Glutamatergic neuron (in vitro differentiated cells): ENCODE measurements around the gene ZNF862. TPM values are rescaled to one million over a fixed set of nuclear protein-coding genes. Genes with fewer than 3 reads are reported as not detected.

Experiments used
- DNase-seq: peaks from one replicate; pipeline ENCODE4 v3.0.0; 2022
- H3K27ac Mint-ChIP-seq: one replicate; pipeline ENCODE4 v1.8.0; 2020; ENCODE audit warnings: mild to moderate bottlenecking, mixed read lengths, inconsistent platforms; ENCODE audit not compliant: unreplicated experiment
- H3K27me3 Mint-ChIP-seq: one replicate; pipeline ENCODE4 v1.8.0; 2020; ENCODE audit warnings: mild to moderate bottlenecking, moderate library complexity, mixed read lengths, inconsistent platforms; ENCODE audit not compliant: unreplicated experiment
- H3K36me3 Mint-ChIP-seq: one replicate; pipeline ENCODE4 v1.8.0; 2020; ENCODE audit warnings: mild to moderate bottlenecking, mixed read lengths, inconsistent platforms; ENCODE audit not compliant: unreplicated experiment
- H3K4me1 Mint-ChIP-seq: one replicate; pipeline ENCODE4 v1.8.0; 2020; ENCODE audit warnings: mild to moderate bottlenecking, low read depth, mixed read lengths, inconsistent platforms; ENCODE audit not compliant: unreplicated experiment
- H3K4me3 Mint-ChIP-seq: one replicate; pipeline ENCODE4 v1.8.0; 2020; ENCODE audit warnings: mild to moderate bottlenecking, mixed read lengths, inconsistent platforms; ENCODE audit not compliant: unreplicated experiment
- H3K9me3 Mint-ChIP-seq: one replicate; pipeline ENCODE4 v1.8.0; 2020; ENCODE audit warnings: mild to moderate bottlenecking, moderate library complexity, mixed read lengths, inconsistent platforms; ENCODE audit not compliant: unreplicated experiment
- CTCF ChIP-seq: fragments of 200-600 bp; sonication (generic); IDR thresholded peaks from one replicate; pipeline ENCODE4 v1.5.0; 2021; ENCODE audit not compliant: partially characterized antibody, unreplicated experiment
- total RNA-seq: library from RNA; stranded (reverse); fragmentation: NEBNext Ultra II Directional; extraction: Animal tissue kit (Norgen Biotek cat#: 25700); gene quantifications from one replicate; pipeline ENCODE4 v1.2.1, GENCODE V29; 2021; ENCODE audit not compliant: unreplicated experiment

ZNF862 gene
- total RNA-seq, 1 donor from 2014 or later: 12.9 TPM

DNA sequence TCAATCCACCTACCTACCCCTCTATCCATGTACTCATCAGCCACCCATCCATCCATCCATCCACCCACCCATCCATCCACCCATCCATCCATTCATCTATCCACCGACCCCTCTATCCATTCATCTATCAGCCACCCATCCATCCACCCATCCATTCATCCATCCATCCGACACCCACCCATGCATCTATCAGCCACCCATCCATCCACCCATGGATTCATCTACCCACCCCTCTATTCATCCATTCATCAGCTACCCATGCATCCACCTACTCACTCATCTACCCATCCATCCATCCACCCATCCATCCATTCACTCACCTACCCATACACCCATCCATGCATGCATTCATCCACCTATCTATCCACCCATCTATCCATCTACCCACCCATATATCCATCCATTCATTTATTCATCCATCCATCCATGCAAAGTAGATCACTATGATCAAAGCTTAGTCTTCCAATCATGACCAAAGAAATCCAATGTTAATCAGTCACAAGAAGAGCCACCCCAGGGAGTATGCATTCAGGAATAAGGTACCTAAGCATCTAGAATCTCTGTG is 37.1 kb upstream of the ZNF862 start:
- TF ChIP-seq CTCF: no peak
- peaks cover 5% of the 10 kb centered on the region for H3K27me3 Mint-ChIP-seq
- H3K36me3 Mint-ChIP-seq: no peaks in the 10 kb centered on the region
- H3K4me3 Mint-ChIP-seq: no peak overlapping the region
- peaks cover 4% of the 10 kb centered on the region for H3K9me3 Mint-ChIP-seq
- no peak overlapping the region for H3K27ac Mint-ChIP-seq
- peaks cover 3% of the 10 kb centered on the region for H3K4me1 Mint-ChIP-seq
- DNase-seq: no peak

DNA sequence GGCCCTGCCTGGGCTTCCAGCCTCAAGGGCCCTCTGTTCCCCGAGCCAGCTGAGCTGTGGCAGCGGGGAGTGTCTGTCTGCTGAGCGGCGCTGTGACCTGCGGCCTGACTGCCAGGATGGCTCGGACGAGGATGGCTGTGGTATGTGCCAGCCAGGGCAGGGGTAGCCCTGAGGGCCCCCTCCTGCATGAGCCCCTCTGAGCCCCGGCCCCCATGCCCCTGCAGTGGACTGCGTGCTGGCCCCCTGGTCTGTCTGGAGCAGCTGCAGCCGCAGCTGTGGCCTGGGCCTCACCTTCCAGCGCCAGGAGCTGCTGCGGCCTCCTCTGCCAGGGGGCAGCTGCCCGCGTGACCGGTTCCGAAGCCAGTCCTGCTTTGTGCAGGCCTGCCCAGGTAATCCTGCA is 36.4 kb upstream of the ZNF862 start:
- no peak for DNase-seq
- Mint-ChIP-seq H3K27ac (no peak overlapping the region), H3K9me3 (peaks cover 4% of the 10 kb centered on the region), H3K27me3 (peaks cover 5% of the 10 kb centered on the region), H3K4me1 (peaks cover 3% of the 10 kb centered on the region), H3K36me3 (no peaks in the 10 kb centered on the region), H3K4me3 (no peak overlapping the region)
- TF ChIP-seq CTCF: no peak

DNA sequence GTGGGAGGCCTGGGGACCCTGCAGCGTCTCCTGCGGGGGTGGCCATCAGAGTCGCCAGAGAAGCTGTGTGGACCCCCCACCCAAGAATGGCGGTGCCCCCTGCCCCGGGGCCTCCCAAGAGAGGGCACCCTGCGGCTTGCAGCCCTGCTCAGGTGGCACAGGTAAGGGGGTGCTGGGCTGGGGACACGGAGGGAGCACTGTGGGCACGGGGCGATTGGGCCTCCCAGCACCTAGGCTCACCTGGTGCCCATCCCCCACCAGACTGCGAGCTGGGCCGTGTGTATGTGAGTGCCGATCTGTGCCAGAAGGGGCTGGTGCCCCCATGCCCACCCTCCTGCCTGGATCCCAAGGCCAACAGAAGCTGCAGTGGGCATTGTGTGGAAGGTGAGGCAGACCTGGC is 35.2 kb upstream of the ZNF862 start:
- Mint-ChIP-seq H3K9me3 (peaks cover 7% of the 10 kb centered on the region), H3K4me3 (no peak overlapping the region), H3K4me1 (peaks cover 3% of the 10 kb centered on the region), H3K36me3 (no peaks in the 10 kb centered on the region), H3K27me3 (peaks cover 6% of the 10 kb centered on the region), H3K27ac (no peak overlapping the region)
- DNase-seq: no peak
- TF ChIP-seq CTCF: no peak

DNA sequence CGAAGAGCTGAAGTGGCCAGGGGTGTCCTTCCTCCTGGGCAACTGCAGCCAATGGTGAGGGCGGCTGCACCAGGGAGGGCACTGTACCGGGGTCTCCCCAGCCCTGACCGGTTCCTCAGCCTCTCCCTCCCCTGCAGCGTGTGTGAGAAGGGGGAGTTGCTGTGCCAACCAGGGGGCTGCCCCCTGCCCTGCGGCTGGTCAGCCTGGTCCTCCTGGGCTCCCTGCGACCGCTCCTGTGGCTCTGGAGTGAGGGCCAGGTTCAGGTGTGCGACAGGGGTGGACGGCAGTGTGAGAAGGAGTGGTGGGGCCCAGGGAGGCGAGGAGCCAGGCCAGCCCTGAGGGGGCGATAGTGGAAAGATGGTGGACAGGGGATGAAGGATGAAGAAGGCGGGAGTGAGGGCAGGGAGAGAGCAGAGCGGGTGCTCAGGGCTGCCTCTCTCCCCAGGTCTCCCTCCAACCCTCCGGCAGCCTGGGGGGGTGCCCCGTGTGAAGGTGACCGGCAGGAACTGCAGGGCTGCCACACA is 34.6 kb upstream of the ZNF862 start:
- peaks cover 7% of the 10 kb centered on the region for H3K9me3 Mint-ChIP-seq
- DNase-seq: no peak
- H3K36me3 Mint-ChIP-seq: no peaks in the 10 kb centered on the region
- TF ChIP-seq CTCF: no peak
- no peak overlapping the region for H3K4me3 Mint-ChIP-seq
- peaks cover 3% of the 10 kb centered on the region for H3K4me1 Mint-ChIP-seq
- H3K27ac Mint-ChIP-seq: no peak overlapping the region
- H3K27me3 Mint-ChIP-seq: peaks cover 6% of the 10 kb centered on the region

DNA sequence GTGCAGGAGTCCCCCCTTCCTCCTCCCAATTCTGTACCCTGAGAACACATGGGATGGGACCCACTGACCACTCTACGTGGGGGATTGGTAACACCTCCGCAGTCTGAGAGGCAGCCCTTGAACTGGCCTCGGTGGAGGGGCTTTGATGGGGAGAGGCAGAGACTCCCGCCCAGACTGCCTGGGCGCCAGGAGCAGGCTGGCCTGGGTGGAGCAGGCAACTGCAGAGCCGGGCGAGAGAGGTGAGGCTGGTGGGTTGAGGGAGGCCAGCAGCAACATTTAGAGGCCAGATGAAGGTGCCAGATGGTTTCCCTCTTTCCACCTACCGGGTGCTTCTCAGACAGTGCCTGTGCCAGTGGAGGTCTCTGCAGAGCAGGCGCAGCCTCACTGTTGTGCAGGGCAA is 34.1 kb upstream of the ZNF862 start:
- Mint-ChIP-seq H3K36me3 (no peaks in the 10 kb centered on the region), H3K9me3 (peaks cover 7% of the 10 kb centered on the region), H3K27me3 (peaks cover 6% of the 10 kb centered on the region), H3K4me1 (peaks cover 2% of the 10 kb centered on the region), H3K4me3 (no peak overlapping the region), H3K27ac (no peak overlapping the region)
- TF ChIP-seq CTCF: no peak
- no peak for DNase-seq
